GM18907 (cell line): Measurements from ENCODE around the gene SNX25.

ENCODE experiments used
- ATAC-seq: cut with Tn5 transposase; IDR thresholded peaks from one replicate; pipeline ENCODE4 v1.9.1; 2021; ENCODE audit warnings: mild to moderate bottlenecking, moderate library complexity; ENCODE audit not compliant: unreplicated experiment

SNX25 gene

GRCh38 chr4:185395956-185396723, 186.7 kb downstream of the SNX25 start:
- peak; percentile 81 for ATAC-seq

DNA sequence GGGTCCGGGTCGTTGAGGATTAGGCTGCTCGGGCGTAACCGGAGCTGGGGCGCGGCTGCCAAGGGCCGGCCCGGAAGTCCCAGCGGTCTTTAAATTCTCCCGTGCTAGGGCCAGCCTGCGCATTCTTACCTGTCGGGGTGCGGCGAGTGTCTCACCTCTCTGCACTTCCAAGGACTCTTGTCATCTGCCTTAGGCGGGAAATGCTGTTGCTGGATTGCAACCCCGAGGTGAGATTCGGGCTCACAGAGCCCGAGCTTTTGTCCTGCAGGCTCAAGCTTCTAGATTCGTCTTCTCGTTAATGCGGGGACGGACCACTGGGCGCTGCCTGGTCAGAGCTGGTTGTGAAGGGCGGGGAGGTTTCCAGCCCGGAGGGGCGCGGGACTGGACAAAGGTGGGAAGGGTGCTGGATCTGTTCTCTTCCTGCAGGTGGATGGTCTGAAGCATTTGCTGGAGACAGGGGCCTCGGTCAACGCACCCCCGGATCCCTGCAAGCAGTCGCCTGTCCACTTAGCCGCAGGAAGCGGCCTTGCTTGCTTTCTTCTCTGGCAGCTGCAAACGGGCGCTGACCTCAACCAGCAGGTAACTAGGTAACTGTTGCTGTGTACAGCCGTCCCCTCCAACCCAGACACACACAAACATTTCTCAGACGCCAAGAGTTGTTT, 187.5 kb downstream of the SNX25 start, which contains the start of gene ANKRD37:
ANKRD37 (plus strand) TSS at position 118 of the 662 bp plus-strand sequence; CDS start at position 201, 83 bp downstream.
- peak; percentile 2 for ATAC-seq

DNA sequence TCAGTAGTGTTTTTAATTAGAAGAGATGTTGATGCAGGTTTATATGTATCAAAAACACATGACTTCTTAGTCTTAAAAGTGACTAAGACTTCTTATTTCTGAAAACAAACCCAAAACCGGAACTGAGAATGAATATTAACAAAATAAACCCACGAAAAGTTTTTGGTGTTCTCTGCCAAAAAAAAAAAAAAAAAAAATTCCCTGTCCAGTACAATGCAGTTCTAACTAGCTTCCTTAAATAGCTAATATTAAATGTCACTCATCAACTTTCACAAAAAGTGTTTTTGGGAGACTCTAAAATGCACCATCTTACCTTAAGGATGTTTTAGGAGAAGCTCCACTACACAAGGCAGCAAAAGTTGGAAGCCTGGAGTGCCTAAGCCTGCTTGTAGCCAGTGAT, 189.2 kb downstream of the SNX25 start:
- no peak for ATAC-seq

GRCh38 chr4:185399466-185399865, 190.1 kb downstream of the SNX25 start:
- ATAC-seq: no peak

DNA sequence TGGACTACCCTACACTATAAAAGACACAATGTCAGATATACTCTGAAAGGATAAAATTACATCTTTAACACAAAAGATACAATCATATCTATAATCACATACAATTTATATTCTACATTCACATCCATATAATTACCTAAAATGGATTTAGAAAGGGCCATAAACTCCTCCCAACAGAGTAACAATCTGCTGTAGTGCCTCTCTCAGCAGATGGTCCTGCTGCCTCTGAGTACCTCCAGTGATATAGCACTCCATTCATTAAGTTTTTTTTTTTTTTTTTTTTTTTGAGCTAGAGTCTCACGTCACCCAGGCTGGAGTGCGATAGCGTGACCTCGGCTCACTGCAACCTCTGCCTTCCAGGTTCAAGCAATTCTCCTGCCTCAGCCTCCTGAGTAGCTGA, 194.6 kb downstream of the SNX25 start:
- no peak for ATAC-seq

GRCh38 chr4:185405296-185405999, 196.1 kb downstream of the SNX25 start:
- peak; percentile 70 for ATAC-seq

DNA sequence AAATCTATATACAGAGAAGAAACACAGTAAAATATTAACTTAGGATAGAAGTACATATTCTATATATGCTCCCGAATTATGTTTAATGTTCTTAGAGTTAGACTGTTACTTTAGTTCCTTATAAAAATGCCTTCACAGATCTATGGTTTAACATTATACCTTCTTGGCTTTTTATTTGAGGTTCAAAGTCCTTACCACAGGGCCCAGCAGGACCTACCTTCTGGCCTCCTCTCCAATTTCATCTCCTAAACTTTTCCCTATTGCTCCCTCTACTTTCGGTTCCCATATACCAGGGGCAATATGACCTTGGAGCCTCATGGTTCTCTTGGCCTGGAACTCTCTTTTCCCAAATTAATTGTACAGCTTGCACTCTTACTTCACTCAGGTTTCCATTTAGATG, 199.0 kb downstream of the SNX25 start:
- no peak for ATAC-seq

- no peak for ATAC-seq
Observed at GRCh38 chr4:185411849-185412248, 202.5 kb downstream of the SNX25 start.

- ATAC-seq: no peak
Observed at GRCh38 chr4:185412412-185412811, 203.0 kb downstream of the SNX25 start.
